ENCODE measurements around the gene MRPL21.

Gene MRPL21

DNA sequence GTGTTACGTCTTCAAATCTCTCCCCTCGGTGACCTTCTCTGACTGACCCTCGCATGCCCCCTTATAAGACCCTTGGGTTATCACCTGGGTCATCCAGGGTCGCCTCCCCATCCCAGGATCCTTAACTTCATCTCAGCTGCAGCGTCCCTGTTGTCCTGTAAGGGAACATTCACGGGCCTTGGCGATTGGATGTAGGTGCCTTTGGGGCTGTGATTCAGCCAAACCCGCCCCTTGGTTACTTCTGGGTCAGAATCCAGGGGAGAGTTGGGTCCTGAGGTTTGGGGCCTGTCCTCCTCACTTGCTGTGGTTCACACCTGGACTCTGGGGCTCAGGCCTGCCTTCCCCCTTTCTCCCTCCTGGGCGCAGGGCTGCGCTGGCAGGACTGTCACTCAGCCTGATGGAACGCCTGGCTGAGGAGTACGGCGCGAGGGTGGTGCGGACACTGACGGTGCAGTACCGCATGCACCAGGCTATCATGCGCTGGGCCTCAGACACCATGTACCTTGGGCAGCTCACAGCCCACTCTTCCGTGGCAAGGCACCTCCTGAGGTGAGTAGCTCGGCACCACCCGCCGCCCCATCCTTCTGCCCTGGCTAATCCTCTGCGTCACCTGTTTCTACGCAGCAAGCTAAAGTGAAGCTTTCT lies 29.4 kb upstream of the MRPL21 start:
- Histone ChIP-seq H3K27me3 (no peaks in the 10 kb centered on the region), H3K4me3 (ENCODE audit: low read depth, low read length) (no peak overlapping the region), H3K4me1 (no peaks in the 10 kb centered on the region), H3K36me3 (peaks cover 74% of the 10 kb centered on the region), H3K9me3 (no peaks in the 10 kb centered on the region)
- DNase-seq, result no peak
- TF ChIP-seq, protein P1, sequence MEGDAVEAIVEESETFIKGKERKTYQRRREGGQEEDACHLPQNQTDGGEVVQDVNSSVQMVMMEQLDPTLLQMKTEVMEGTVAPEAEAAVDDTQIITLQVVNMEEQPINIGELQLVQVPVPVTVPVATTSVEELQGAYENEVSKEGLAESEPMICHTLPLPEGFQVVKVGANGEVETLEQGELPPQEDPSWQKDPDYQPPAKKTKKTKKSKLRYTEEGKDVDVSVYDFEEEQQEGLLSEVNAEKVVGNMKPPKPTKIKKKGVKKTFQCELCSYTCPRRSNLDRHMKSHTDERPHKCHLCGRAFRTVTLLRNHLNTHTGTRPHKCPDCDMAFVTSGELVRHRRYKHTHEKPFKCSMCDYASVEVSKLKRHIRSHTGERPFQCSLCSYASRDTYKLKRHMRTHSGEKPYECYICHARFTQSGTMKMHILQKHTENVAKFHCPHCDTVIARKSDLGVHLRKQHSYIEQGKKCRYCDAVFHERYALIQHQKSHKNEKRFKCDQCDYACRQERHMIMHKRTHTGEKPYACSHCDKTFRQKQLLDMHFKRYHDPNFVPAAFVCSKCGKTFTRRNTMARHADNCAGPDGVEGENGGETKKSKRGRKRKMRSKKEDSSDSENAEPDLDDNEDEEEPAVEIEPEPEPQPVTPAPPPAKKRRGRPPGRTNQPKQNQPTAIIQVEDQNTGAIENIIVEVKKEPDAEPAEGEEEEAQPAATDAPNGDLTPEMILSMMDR (IDR thresholded peaks at IDR 0.05; ENCODE audit: low read depth, low read length), result no peak

DNA sequence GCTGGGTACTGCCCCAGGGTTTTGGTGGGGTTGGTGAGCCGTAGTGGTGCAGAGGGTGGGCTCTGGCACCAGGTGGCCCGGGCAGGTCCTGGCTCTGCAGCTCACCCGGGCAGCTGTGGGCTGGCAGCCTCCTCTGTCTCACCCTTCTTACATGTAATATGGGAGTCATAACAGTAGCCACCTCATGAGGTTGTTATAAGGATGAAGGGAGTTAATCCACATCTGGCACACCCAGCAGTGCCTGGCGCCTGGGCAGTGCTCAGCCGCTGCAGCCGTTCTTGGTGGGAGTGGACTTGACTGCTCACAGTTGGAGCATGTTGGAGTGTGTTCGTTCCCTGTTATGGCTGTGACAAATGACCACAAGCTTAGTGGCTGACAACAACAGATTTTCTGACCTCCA lies 28.7 kb upstream of the MRPL21 start:
- DNase-seq, result no peak
- Histone ChIP-seq H3K4me3 (ENCODE audit: low read depth, low read length) (no peak overlapping the region), H3K4me1 (no peaks in the 10 kb centered on the region), H3K9me3 (no peaks in the 10 kb centered on the region), H3K27me3 (no peaks in the 10 kb centered on the region), H3K36me3 (peaks cover 71% of the 10 kb centered on the region)
- TF ChIP-seq, protein P1 (IDR thresholded peaks at IDR 0.05; ENCODE audit: low read depth, low read length), result no peak

DNA sequence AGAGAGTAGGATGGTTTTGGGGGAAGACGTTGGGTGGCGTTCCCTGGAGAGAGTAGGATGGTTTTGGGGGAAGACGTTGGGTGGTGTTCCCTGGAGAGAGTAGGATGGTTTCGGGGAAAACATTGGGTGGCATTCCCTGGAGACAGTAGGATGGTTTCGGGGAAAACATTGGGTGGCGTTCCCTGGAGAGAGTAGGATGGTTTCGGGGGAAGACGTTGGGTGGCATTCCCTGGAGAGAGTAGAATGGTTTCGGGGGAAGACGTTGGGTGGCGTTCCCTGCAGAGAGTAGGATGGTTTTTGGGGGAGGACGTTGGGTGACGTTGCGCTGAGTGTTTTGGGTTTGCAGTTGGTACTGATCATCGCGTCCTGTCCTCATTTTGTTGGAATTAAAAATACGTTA lies 28.3 kb upstream of the MRPL21 start:
- no peaks in the 10 kb centered on the region for H3K27me3 ChIP-seq
- no peak for DNase-seq
- H3K4me3 ChIP-seq (ENCODE audit: low read depth, low read length), result no peak overlapping the region
- no peaks in the 10 kb centered on the region for H3K4me1 ChIP-seq
- no peaks in the 10 kb centered on the region for H3K9me3 ChIP-seq
- peaks cover 71% of the 10 kb centered on the region for H3K36me3 ChIP-seq
- TF ChIP-seq, protein P1 (IDR thresholded peaks at IDR 0.05; ENCODE audit: low read depth, low read length), result no peak

DNA sequence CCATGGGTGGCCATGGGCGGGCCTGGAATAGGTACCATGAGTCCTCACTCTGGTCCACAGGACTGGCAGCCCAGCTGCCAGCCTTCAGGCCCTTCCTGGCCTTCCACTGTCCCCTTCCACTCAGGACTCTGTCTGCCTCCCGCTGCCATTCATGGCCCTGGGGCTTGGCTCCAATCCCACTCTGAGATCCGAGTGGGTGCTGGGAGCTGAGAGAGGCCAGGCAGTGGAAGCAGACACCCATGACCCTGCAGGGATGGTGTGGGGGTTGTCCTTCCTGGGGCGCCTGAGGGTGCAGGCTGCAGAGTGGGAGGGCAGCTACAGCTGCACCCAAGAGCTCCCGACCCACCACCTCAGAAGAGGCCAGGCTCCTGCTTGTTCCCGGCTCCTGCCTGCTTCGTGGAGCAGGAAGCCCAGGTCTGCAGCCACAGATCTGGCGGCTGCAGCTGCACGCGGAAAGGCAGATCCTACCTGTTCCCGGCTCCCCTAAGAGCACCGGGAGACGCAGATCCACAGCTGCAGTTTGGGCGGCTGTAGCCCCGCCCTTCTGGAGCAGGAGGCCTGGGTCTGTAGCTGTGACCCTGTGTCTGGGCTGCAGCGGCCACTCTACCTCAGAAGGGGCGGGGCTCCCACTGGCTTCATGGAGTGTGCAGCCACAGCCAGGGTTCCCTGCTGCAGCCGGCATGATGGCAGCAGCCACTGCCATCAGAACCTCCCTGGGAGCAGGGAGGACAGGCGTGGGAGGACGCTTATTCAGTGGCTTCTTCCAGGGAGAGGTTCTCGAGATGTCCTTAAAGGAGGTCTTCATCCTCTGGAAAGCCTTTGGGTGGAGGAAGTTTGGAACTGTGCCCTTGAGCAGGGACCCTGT lies 27.6 kb upstream of the MRPL21 start:
- Histone ChIP-seq H3K4me3 (ENCODE audit: low read depth, low read length) (no peak overlapping the region), H3K27me3 (no peaks in the 10 kb centered on the region), H3K9me3 (peaks cover 2% of the 10 kb centered on the region; the same call in 1 of the 2 replicates), H3K36me3 (peaks cover 71% of the 10 kb centered on the region), H3K4me1 (no peaks in the 10 kb centered on the region)
- no peak for DNase-seq
- TF ChIP-seq, protein P1 (IDR thresholded peaks at IDR 0.05; ENCODE audit: low read depth, low read length), result no peak

DNA sequence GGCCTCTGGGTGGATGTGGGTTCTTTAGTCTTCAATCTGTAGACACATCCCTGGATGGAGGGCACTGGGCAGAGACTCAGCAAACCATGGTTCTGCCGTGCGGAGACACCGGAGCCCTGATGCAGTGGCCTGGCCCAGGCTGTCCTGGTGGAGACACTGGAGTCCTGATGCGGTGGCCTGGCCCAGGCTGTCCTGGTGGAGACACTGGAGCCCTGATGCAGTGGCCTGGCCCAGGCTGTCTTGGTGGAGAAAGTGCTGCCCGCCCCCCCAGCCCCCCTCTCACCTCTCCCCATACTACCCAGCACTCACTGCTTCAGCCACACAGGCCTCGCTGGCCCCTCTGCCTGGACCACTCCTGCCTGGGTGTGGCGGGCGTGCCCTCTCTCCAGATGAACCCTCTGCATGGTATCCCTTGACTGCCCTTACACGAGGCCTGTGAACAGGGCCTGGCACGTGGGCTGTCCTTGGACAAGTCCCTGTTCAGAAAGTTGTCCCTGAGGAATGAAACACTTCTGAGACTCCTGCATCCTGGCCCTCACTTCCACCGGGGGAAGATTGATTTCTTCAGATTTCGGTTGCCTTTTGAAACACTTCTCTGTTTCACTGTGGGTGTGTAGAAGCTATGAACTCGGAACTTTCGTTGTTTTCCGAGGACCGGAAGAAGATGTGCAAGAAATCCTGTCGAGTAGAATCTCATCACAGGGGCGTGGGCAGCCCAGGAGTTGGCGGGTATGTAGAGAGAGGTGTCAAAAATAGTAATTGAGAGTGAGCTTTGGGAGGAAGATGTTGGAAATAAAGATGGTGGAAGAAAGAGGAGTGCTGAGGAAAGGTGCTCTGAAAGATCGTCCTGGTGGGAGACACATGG lies 26.3 kb upstream of the MRPL21 start:
- TF ChIP-seq, protein P1 (IDR thresholded peaks at IDR 0.05; ENCODE audit: low read depth, low read length), result no peak
- Histone ChIP-seq H3K9me3 (peaks cover 3% of the 10 kb centered on the region; the same call in 1 of the 2 replicates), H3K36me3 (peaks cover 70% of the 10 kb centered on the region), H3K4me1 (no peaks in the 10 kb centered on the region), H3K27me3 (no peaks in the 10 kb centered on the region), H3K4me3 (ENCODE audit: low read depth, low read length) (no peak overlapping the region)
- no peak for DNase-seq
